Astrocyte of the hippocampus (primary cell): ENCODE measurements around the gene TRPV3.

Source experiments
- DNase-seq: peaks from one replicate; pipeline ENCODE4 v3.0.0; 2011; ENCODE audit warnings: low read depth, low spot score

The TRPV3 gene

DNA sequence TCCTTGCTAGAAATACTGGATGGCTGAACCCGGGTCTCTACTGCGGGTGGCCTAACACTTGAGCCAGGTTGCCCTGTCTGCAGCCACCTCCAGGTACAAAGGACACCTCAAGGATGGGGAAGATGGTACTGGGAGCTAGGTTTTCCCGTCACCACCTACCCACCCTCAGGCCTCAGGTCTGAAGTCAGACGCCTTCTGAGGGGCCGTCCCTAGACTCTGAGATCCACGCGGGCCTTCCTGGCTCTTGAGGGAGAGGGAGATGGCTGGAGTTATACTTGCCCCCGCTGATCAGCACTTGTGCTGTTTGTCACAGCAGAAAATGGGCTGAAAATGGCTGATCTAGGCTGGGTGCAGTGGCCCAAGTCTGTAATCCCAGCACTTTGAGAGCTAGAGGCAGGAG lies 10.6 kb downstream of the TRPV3 start:
- no peak for DNase-seq

DNA sequence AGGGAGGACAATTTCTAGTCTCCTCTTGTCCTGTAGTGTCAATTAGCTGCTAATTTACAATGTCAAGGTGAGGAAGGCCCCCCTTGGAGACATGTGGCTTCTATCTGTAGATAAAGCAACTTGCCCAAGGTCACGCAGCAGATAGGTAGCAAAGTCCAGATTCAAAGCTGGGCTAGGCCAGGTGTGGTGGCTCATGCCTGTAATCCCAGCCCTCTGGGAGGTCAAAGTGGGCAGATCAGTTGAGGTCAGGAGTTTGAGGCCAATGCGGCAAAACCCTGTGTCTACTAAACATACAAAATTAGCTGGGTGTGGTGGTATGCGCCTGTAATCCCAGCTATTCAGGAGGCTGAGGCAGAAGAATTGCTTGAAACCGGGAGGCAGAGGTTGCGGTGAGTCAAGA lies 11.1 kb downstream of the TRPV3 start:
- no peak for DNase-seq

GRCh38 chr17:3545151-3545550 lies 12.5 kb downstream of the TRPV3 start:
- DNase-seq = no peak

DNA sequence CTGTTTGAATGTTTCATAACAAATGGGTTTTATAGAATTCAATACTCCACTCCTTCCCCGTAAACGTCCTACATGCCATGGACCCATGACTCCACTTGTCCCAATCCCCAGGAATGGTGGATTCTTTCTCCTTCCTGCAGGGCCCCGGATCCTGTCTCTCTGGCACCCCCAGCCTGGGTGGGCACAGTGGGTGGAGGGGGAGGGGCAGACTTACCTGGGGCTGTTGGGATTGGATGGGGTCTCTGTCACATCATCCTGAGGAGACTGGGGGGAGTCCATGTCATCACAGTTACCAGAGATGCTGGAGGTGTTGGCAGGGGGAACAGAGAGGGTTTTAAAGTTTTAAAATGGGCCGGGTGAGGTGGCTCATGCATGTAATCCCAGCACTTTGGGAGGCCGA lies 13.2 kb downstream of the TRPV3 start:
- no peak for DNase-seq

DNA sequence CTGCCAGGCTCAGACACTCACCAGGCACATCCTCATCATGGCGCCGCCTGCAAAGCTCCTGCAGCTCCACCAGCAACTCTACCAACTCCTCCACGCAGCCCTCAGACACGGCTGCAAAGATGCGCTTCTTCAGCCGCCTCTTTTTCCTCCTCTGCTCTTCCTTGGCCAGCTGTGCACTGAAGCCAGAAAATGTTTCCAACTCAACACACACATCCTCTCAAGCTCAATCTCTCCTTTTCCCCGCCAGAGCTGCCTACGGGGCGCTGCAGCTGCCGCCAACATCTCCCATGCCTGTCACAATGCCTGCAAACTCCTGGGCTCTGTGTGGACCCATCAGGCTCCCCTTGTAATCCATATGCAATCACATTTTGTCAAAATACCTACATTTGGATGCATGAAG lies 14.2 kb downstream of the TRPV3 start:
- DNase-seq = no peak

GRCh38 chr17:3542410-3543088 lies 15.1 kb downstream of the TRPV3 start:
- DNase-seq = no peak

GRCh38 chr17:3539881-3540540 lies 17.6 kb downstream of the TRPV3 start:
- no peak for DNase-seq

- no peak for DNase-seq
Observed at GRCh38 chr17:3536716-3537115, 20.9 kb downstream of the TRPV3 start.

DNA sequence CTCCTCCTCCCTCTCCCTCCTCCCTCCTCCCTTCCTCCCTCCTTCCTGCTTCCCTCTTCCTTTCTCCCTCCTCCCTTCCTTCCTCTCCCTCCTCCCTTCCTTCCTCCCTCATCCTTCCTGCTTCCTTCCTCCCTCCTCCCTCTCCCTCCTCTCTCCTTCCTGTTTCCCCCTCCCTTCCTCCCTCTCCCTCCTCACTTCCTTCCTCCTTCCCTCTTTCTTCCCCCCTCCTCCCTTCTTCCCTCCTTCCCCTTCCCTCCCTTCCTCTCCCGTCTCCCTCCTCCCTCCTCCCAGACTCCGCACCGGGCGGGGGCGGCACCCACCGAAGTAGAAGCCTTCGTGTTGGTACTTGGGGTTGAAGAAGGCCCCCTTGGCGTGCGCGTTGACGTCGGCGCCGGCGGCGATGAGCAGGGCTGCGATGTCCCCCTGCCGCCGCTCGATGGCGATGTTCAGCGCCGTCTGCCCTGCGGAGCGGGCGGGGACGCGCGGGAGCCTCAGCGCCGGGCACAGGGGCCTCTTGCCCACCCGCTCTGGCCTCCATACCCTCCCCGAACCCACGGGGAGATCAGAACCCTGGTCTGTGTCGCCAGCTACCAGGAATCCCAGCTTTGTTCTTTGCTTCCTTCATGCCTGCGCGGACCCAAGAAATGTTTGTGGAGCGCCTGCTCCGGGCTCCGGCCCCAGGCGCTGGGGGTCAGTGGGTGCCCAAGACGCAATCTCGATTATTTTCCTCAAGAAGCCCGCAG lies 22.2 kb downstream of the TRPV3 start:
- DNase-seq = peak; percentile 90

- DNase-seq = peak; percentile 25
Observed at GRCh38 chr17:3534881-3535252, 22.7 kb downstream of the TRPV3 start.

- no peak for DNase-seq
Observed at GRCh38 chr17:3533752-3534151, 23.9 kb downstream of the TRPV3 start.

DNA sequence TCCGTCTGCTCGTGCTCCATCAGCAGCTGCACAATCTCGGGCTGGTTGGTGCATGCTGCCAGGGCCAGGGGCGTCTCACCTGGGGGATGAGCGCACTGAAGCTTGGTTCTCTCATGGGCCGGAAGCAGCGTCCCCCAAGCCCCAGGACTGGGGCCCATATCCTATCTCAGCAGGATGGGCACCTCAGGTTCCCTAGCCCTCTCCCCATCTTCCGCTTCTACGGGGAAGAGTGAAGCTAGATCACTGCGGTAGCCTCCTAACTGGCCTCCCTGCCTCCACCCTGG lies 24.8 kb downstream of the TRPV3 start:
- no peak for DNase-seq

- DNase-seq = no peak
Observed at GRCh38 chr17:3532106-3532858, 25.3 kb downstream of the TRPV3 start.

DNA sequence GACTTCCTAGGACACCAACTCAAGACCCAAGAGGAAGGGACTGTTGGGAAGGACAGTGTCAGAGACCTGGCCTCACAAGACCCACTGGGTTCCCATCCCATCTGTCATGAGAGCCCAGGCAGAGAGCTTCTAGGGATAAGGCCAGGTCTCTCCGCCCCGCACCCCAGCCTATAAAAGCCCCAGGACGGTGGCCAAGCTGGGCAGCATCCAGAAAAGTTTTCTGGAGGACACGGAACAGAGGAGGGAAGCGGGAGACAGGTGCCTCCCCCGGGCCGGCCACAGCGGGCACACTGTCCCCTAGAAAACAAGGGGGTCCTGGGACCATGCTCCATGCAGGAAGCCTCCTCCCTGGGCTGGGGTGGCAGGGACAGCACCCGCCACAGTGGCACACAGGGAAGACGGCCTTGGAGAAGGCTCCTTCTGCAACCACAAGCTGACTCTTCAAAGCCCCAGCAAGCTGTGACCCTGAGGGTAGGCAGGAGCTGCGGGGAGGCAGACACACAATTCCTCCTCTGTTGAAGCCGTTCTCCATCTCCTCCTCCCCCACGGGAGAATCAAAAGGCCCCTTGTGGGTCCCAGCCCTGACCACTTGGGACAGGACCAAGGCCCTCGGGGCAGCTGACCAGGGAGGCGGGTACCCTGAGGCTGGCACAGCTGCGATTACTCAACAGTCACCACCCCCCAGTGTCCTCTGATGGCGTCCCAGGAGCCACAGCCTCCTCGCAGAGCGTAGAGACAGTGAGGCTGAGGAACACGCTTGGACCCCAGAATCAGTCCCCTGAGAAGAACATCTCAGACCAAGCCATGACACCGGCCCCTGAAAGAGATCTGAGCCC lies 26.1 kb downstream of the TRPV3 start:
- no peak for DNase-seq

- peak; percentile 47 for DNase-seq
Observed at GRCh38 chr17:3529817-3530741, 27.5 kb downstream of the TRPV3 start.

DNA sequence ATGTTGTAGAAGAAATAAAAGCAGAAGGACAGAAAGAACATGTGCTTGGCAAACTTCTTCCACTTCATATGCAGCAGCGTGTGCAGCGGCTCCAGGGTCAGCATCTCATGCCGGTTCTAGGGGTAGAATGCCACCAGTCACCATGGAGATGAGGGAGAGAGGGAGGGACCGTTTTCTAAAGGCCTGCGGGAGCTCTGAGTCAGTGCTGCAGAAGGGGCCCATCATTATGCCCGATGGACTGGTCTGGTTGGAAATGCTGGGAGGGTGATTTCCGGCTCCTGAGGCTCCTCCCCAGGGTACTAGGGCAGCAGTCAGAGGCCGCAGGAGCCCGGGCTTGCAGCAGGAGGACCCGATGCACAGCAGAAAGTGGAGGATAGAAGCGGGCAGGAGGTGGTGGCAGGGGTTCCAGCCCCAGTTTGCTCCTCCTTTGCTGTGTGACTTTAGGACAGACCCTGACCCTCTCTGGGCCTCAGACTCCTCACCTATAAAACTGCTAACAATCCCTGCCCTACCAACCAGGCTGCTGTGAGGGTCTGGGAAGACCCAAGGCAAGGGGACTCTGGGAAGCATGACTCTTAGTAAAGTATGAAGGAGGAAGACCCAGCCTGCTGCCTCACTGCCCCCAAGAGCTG lies 28.6 kb downstream of the TRPV3 start:
- peak; percentile 45 for DNase-seq

DNA sequence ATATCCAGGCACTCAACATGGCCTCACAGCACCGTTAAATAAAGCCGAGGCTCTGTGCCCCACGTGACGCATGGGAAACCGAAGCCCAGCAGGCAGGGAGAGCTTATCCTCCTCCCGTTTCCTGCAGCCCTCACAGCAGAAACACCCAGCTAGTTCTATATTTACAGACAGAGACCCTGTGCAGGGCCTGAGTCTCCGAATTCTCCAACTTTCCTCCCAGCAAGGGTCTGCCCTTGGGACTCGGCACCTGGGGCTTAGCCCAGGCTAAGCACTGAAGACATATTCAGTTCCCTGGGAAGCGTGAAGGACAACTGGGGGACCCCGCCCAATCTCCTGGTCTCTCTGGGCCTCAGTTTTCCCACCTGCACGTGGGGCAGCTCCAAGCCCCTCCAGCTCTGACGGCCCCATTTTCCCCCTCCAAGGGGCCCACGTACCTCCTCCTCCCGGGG lies 29.2 kb downstream of the TRPV3 start:
- no peak for DNase-seq

GRCh38 chr17:3527896-3528295 lies 29.7 kb downstream of the TRPV3 start:
- DNase-seq = no peak

DNA sequence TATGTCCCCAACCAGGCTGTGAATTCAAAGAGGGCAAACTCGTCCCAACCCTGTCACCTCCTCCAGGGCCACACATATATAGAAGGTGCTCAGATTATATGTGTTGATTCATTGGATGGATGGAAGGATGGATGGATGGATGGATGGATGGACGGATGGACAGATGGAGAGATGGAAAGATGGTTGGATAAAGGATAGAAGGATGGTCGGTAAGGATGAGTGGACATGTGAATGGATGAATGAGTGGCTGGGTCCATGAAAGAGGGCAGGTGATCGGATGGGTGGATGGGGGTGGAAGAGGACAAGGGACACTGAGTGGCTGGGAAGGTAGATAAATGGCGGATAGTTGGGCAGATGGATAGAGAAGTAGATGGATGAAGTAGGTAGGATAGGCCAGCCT lies 30.1 kb downstream of the TRPV3 start:
- DNase-seq = no peak

DNA sequence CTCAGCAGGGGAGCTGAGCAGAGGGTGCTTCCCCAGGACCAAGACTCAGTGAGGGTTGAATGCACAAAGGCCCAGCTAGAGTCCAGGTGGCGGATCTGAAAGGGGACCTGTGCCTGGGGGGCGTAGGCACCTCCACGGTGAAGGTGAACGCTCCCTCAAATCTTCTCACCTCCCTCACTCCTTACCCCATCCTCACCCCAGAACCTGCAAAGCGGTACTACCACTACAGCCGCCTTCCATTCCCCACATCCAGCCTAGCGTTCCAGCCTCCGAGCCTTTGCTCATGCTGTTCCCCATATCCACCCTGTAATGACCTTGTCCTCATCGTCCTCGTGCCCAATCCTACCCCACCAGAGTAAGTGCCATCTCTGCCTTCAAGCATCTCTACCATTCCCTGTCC lies 30.6 kb downstream of the TRPV3 start:
- no peak for DNase-seq
